H1 (cell line): ENCODE measurements around the gene NAA25. TPM values are rescaled to one million over a fixed set of nuclear protein-coding genes. Genes with fewer than 3 reads are reported as not detected.

ENCODE experiments used
- GTF2F1 ChIP-seq: IDR thresholded peaks from 2 replicates; pipeline ENCODE4 v1.6.1; 2012; ENCODE audit warnings: low read depth, low read length, improper control_type of control experiment, borderline replicate concordance
- polyA plus RNA-seq, 7 experiments: library from polyadenylated mRNA; depleted of rRNA in 3 of 7; stranded (reverse) in 5 of 7; unstranded in 2 of 7; fragments of >200 nt in 5 of 7; fragments of 200-250 nt in 2 of 7; gene quantifications; 1 replicate in 5 of 7; 2 replicates in 1 of 7; 4 replicates in 1 of 7; pipeline versions ENCODE4 v1.2.1 to v1.2.3, GENCODE V29; 2011 to 2013; ENCODE audit warnings: missing spikeins in 2 of 7, mixed read lengths in 2 of 7
- total RNA-seq: library from RNA; stranded (reverse); fragmentation: NEBNext Ultra II Directional; extraction: Animal tissue kit (Norgen Biotek cat#: 25700); gene quantifications from 2 replicates; pipeline ENCODE4 v1.2.1, GENCODE V29; 2021

NAA25 gene
- total and polyA plus RNA-seq, 2 of the 8 experiments (the other 6 are each of a cell fraction or from before 2014, with no cell fraction given): 10.8 to 60.3 TPM

DNA sequence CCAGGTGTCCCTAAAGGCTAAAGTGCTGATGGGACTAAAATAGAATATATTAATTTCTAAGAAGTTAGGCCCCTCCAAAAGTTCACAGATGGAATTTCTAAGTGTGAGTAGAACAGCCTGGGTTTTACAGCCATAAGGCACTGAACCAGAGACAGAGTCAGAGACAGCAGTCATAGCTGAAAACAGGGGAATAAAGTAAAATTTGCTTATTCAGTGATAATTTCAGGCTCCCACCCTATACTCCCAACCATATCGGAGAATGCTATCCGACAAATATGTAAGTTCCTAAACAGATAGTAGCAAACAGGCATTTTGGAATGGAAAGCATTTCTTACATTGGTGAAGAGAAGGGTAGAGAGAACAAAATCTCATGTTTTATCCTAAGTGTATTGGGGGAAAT lies 45.3 kb downstream of the NAA25 start (continued):
- no peak for TF ChIP-seq GTF2F1
